Activated B cell treated with CpG ODN at 0.5 μM for 24 hours (primary cell): ENCODE results near the gene MYO15B. TPM values are rescaled to one million over a fixed set of nuclear protein-coding genes. Genes with fewer than 3 reads are reported as not detected.

ENCODE experiments used
- ATAC-seq: fragments of 200-7000 bp; cut with Tn5 transposase; one replicate; pipeline ENCODE4 v1.10.0; 2021; ENCODE audit warnings: low read depth, mild to moderate bottlenecking, moderate library complexity
- CTCF ChIA-PET: fragments of 350-600 bp; sonication (Branson Sonifier 250); formaldehyde crosslinking; loops from one replicate; lab custom pipeline; 2021; ENCODE audit warnings: antibody characterized with exemption; lab: Charles Lee
- POLR2A ChIA-PET: fragments of 350-600 bp; sonication (Branson Sonifier 250); formaldehyde crosslinking; loops from one replicate; lab custom pipeline; 2021; ENCODE audit warnings: antibody characterized with exemption; lab: Charles Lee
- DNase-seq: peaks from one replicate; pipeline ENCODE4 v3.0.0; 2022
- H3K27ac Mint-ChIP-seq: one replicate; pipeline ENCODE4 v1.8.0; 2020; ENCODE audit warnings: mixed read lengths
- H3K27me3 Mint-ChIP-seq: one replicate; pipeline ENCODE4 v1.8.0; 2021; ENCODE audit warnings: mixed read lengths
- H3K36me3 Mint-ChIP-seq: one replicate; pipeline ENCODE4 v1.8.0; 2021; ENCODE audit warnings: low read depth, mixed read lengths
- H3K4me1 Mint-ChIP-seq: one replicate; pipeline ENCODE4 v1.8.0; 2021; ENCODE audit warnings: mixed read lengths
- H3K4me3 Mint-ChIP-seq: one replicate; pipeline ENCODE4 v1.8.0; 2020; ENCODE audit warnings: mild to moderate bottlenecking, mixed read lengths
- H3K9me3 Mint-ChIP-seq: one replicate; pipeline ENCODE4 v1.8.0; 2020; ENCODE audit warnings: mixed read lengths
- intact Hi-C: fragments of 100-400 bp; cut with micrococcal nuclease; formaldehyde crosslinking; loops from one replicate; pipeline ENCODE4 v1.15.1; 2024
- total RNA-seq: library from RNA; stranded (reverse); gene quantifications from 2 replicates; pipeline ENCODE4 v1.2.3, GENCODE V29; 2022
- TF ChIP-seq, protein P1 (sequence below): fragments of 200-600 bp; IDR thresholded peaks from one replicate; pipeline ENCODE4 v1.8.0; 2022; ENCODE audit warnings: antibody characterized with exemption, mild to moderate bottlenecking

MYO15B gene
- total RNA-seq, 1 donor from 2014 or later: 264 TPM

DNA sequence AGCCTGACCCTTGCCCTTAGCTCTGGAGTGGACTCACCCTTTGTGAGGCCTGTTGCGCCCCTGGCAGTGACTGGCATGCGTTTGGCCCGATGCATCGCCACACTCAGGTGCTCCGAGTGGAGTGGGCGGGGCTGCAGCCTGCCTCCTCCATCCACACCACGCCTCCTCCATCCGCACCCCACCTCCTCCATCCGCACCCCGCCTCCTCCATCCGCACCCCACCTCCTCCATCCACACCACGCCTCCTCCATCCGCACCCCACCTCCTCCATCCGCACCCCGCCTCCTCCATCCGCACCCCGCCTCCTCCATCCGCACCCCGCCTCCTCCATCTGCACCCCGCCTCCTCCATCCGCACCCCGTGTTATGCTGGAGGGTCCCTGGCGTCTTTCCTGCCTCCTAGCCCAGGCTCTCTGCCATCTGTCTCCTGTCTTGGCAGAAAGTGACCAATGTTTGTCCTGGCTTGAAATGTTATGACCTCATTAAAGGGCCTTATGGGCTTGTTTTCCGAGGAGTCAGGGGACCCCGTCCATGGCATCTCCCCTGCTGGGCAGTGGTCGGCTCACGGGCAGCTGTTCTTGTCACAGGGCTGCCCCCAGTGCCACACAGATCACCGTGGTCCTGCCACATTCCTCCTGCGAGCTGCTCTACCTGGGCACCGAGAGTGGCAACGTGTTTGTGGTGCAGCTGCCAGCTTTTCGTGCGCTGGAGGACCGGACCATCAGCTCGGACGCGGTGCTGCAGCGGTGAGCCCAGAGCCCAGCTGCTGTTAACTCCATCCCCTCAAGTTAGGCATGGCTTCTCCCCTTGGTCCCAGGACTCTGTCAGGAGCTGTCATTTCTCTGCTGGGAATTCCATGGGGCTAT is 28.7 kb upstream of the MYO15B start:
- H3K4me1 Mint-ChIP-seq: no peaks in the 10 kb centered on the region
- DNase-seq (no peak), ATAC-seq (no peak)
- intact Hi-C loops: no loop called here
- TF ChIP-seq, protein P1, sequence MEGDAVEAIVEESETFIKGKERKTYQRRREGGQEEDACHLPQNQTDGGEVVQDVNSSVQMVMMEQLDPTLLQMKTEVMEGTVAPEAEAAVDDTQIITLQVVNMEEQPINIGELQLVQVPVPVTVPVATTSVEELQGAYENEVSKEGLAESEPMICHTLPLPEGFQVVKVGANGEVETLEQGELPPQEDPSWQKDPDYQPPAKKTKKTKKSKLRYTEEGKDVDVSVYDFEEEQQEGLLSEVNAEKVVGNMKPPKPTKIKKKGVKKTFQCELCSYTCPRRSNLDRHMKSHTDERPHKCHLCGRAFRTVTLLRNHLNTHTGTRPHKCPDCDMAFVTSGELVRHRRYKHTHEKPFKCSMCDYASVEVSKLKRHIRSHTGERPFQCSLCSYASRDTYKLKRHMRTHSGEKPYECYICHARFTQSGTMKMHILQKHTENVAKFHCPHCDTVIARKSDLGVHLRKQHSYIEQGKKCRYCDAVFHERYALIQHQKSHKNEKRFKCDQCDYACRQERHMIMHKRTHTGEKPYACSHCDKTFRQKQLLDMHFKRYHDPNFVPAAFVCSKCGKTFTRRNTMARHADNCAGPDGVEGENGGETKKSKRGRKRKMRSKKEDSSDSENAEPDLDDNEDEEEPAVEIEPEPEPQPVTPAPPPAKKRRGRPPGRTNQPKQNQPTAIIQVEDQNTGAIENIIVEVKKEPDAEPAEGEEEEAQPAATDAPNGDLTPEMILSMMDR: no peak
- no peaks in the 10 kb centered on the region for H3K27me3 Mint-ChIP-seq
- H3K36me3 Mint-ChIP-seq: peaks cover 11% of the 10 kb centered on the region
- no peak overlapping the region for H3K4me3 Mint-ChIP-seq
- ChIA-PET POLR2A (interaction anchor here (0.5 kb wide), 1 partner anchor 240 kb away, joined by 3 read pairs; no protein-coding TSS in a partner anchor), CTCF (no interaction called here)
- H3K27ac Mint-ChIP-seq: no peak overlapping the region
- H3K9me3 Mint-ChIP-seq: no peaks in the 10 kb centered on the region

GRCh38 chr17:75559958-75560533 is 27.6 kb upstream of the MYO15B start:
- Mint-ChIP-seq H3K9me3 (no peaks in the 10 kb centered on the region), H3K27ac (no peak overlapping the region), H3K36me3 (peaks cover 16% of the 10 kb centered on the region), H3K4me3 (no peak overlapping the region), H3K27me3 (no peaks in the 10 kb centered on the region), H3K4me1 (no peaks in the 10 kb centered on the region)
- ATAC-seq: no peak
- ChIA-PET POLR2A (interaction anchor here (0.6 kb wide), 1 partner anchor 507 kb away, joined by 5 read pairs; no protein-coding TSS in a partner anchor), CTCF (no interaction called here)
- intact Hi-C loops: no loop called here
- TF ChIP-seq, protein P1: no peak
- DNase-seq: no peak

DNA sequence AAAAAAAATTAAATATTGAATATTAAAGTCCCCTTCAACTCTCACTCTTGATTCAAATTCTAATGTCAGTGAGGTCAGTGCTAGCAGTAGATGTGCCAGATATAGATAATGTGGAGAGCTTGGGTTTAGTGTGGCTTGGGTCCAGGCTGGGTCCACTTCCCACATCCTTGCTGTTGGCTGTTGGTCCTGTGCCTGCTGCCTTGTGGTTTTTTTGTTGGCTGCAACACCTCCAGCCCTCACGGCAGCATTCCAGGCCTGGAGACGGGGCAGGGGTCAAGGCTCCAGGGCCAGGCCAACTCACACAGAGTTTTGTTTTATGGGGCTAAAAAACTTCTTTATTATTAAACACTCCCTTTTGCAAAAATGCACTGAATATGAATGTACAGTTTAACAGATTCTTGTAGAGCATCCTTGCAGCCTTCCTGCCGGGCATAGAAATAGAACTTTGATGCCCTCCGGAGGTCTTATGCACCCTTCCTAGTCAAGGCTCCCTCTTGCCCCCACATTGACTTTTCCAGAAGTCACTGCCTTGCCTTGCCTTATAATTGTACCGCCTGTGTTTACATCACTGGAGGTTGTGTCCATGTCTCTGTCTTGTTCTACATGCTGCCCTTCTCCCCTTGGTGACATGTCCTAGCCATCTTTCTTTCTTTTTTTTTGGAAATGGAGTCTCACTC is 25.5 kb upstream of the MYO15B start:
- ChIA-PET POLR2A (interaction anchor here (0.7 kb wide), 1 partner anchor 570 kb away, joined by 3 read pairs; no protein-coding TSS in a partner anchor), CTCF (no interaction called here)
- no peaks in the 10 kb centered on the region for H3K9me3 Mint-ChIP-seq
- DNase-seq (no peak), ATAC-seq (no peak)
- H3K27me3 Mint-ChIP-seq: no peaks in the 10 kb centered on the region
- TF ChIP-seq, protein P1: no peak
- H3K4me3 Mint-ChIP-seq: no peak overlapping the region
- peaks cover 14% of the 10 kb centered on the region for H3K4me1 Mint-ChIP-seq
- intact Hi-C loops: no loop called here
- no peak overlapping the region for H3K27ac Mint-ChIP-seq
- peaks cover 16% of the 10 kb centered on the region for H3K36me3 Mint-ChIP-seq

DNA sequence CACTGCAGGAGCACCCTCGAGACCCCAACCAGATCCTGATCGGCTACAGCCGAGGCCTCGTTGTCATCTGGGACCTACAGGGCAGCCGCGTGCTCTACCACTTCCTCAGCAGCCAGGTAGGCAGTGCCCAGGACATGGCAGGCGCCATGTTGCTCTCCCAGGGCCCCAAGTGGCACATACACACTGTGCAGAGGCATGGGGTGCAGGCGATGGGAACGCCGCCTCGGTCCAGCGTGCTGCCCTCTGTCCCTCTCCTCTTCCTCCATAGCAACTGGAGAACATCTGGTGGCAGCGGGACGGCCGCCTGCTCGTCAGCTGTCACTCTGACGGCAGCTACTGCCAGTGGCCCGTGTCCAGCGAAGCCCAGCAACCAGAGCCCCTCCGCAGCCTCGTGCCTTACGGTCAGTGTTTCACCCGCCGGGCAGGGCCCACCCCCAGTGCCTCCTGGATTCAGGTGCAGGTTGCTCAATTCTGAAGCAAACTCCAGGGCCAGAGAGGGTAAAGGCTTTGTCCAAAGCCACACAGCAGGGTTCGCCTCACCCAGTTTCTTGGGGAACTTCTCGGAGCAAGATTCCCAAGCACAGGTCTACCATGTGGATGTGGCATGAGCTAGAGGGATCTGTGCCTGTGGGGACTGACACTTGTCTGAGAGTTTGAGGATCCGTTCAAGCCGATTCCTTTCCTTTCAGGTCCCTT is 24.4 kb upstream of the MYO15B start:
- DNase-seq: no peak
- Mint-ChIP-seq H3K36me3 (peaks cover 16% of the 10 kb centered on the region), H3K9me3 (no peaks in the 10 kb centered on the region), H3K4me3 (no peak overlapping the region), H3K4me1 (peaks cover 15% of the 10 kb centered on the region), H3K27ac (no peak overlapping the region), H3K27me3 (no peaks in the 10 kb centered on the region)
- ChIA-PET CTCF (no interaction called here), POLR2A (no interaction called here)
- no peak for ATAC-seq
- TF ChIP-seq, protein P1: no peak
- intact Hi-C loops: no loop called here
